Stimulated activated CD4-positive, alpha-beta T cell treated with anti-CD3 and anti-CD28 coated beads, Interleukin-2, amount 100 ng/mL, for 48 hours (primary cell): ENCODE measurements around the gene SFTA2.
"Not testable (repeated sequence)": the region's sequence is repeated elsewhere in the genome, so short reads cannot be mapped to it uniquely, and the experiment has no call there.

Experiments
- DNase-seq, 2 donors: peaks; one replicate each; pipeline ENCODE4 v3.0.0-alpha.2; 2020

SFTA2 gene

DNA sequence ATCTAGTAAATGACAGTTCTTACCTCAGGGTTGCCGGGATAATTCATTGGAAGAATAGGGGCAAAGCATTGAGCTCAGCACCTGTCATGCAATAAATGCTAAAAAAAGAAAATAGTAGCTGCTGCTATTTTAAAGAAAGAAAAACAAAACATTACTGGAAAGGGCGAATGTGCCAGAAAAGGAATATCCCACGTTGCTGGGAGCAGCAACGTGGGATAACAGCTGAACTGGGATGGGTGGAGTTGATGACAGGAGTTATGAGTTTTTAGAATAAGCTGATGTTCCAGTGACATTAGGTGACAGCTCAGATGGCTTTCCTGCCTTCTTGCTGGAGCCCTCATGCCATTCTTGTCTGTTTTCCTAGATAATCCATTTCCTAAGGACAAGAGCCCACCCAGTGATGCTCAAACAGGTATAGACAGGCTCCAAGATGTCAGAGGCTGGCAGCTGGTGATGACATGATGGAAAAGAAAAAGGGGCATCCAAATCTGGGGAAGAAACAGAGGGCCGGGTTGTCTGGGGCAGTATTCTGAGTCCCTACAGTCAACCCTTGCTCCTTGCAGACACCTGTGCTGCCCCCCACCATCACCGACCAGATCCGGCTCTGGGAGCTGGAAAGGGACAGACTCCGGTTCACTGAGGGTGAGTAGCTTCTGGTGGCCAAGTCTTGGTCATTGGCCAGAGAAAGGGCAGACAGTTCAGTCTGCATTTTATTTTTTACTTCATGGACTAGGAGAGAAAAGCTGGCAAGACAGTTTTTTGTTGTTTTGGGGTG, 19.0 kb downstream of the SFTA2 start:
- no peak for DNase-seq

DNA sequence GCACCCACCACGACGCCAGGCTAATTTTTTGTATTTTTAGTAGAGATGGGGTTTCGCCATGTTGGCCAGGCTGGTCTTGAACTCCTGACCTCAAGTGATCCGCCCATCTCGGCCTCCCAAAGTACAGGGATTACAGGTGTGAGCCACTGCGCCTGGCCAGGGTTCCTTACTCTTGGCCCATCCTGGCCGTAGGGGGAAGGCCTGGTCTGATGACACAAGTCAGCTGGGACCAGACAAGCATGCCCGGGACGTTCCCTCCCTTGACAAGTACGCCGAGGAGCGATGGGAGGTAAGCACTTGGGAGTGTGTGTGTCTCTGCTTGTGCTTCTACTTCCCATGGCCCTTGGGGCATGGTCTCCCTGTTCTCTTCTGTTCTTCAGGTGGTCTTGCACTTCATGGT, 21.5 kb downstream of the SFTA2 start:
- not testable (repeated sequence) for DNase-seq

GRCh38 chr6:30908700-30909099, 23.3 kb downstream of the SFTA2 start:
- no peak for DNase-seq

- DNase-seq: peak; percentile 88 to 92
Measured at GRCh38 chr6:30907758-30908591, 24.0 kb downstream of the SFTA2 start, which contains the start of gene GTF2H4. Gene GTF2H4, plus strand, starts transcription at chr6:30908207.

DNA sequence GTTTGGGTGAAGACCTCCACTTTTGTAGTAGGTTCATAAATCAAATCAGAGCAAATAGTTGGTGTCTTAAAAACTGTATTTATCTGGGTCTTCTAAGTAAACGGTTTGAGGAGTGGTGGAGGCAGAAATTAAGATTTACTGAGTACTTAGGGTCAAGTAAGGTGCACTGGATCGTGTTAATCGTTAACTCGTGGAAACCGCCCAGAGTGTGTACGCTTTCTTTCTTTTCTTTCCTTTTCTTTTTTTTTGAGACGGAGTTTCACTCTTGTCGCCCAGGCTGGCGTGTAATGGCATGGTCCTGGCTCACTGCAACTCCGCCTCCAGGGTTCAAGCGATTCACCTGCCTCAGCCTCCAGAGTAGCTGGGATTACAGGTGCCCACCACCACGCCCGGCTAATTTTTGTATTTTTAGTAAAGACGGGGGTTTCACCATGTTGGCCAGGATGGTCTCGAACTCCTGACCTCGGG, 24.6 kb downstream of the SFTA2 start:
- DNase-seq: not testable (repeated sequence)

DNA sequence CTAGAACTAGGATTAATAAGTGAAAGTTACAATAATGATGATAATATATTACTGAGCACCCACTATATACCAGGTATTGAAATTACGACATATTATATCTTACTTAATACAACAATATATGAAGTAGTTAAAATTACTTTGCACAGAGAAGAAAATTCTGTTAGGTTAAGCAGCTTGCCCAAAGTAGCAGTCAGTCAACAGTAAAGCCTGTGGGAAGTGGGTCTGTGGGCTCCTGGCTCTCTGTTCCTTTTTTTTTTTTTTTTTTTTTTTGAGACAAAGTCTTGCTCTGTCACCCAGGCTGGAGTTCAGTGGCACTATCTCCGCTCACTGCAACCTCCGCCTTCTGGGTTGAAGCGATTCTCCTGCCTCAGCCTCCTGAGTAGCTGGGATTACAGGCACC, 28.7 kb downstream of the SFTA2 start:
- DNase-seq: no peak

DNA sequence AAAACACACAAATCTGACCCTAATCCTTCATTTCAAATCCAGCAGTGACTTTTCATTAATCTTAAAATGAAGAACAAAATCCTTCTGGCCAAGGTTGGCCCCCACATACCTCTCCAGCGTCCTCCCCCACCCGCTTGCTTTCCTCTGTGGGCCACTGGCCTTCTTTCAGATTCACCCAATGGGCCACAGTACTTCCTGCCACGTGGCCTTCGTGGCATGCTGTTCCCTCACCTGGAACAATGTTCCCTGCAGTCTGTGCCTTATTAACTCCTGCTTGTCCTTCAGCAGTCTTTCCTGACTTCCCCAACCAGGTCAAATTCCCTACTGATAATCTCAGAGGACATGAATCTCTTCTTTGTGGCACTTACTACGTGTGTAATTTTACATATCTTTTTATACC, 29.3 kb downstream of the SFTA2 start:
- no peak for DNase-seq

DNA sequence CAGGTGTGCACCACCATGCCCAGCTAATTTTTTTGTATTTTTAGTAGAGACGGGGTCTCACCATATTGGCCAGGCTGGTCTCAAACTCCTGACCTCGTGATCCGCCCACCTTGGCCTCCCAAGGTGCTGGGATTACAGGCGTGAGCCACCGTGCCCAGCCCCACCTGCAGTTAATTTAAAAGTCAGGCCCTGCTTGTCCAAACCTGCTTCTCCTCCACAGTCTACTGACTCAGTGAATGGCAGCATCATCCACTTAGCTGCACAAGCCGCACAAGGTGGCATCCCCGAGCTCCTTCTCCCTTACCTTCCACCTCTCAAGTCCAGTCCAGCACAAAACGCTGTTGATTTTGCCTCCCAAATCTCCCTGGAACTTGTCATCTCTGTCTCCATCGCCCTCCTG, 29.8 kb downstream of the SFTA2 start:
- not testable (repeated sequence) for DNase-seq

- no peak for DNase-seq
Measured at GRCh38 chr6:30901436-30901835, 30.5 kb downstream of the SFTA2 start.

DNA sequence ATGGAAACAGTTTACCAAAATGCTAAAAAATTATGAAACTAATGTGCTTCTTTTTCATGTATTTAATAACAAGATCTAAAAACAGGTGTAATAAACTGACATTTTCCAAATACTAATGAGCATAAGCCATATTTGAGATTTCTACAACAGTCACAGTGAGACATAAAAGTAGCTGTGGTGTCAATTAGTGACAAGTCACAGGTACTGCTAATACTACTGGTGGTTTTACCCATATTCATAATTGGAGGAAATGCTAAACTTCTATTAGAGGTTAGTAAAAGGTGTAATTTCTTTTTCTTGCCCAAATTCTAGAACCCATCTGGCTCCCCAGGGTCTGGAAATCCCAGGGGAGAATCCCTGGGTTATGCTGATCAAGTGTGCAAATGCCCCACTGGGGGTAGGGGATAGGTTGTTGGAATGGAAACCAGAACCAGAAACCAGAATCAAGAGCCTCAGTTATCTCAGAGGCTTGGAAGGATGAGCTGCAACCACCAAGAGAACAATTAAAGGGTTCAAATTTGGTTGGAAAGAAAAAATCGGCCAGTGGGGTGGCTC, 31.0 kb downstream of the SFTA2 start:
- no peak for DNase-seq

GRCh38 chr6:30898750-30899360, 33.1 kb downstream of the SFTA2 start:
- DNase-seq: no peak

DNA sequence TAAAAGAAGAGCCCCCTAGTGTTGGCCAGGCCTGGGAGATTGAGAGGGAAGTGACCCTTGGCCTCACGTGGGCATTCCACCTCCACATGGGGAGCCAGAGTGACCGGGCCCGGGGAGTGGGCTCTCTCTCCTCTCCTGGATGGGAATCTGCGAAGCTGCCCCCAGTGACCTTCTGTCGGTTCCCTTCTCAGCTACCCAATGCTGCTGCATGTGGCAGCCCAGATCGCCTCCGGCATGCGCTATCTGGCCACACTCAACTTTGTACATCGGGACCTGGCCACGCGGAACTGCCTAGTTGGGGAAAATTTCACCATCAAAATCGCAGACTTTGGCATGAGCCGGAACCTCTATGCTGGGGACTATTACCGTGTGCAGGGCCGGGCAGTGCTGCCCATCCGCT, 34.1 kb downstream of the SFTA2 start:
- DNase-seq: no peak

DNA sequence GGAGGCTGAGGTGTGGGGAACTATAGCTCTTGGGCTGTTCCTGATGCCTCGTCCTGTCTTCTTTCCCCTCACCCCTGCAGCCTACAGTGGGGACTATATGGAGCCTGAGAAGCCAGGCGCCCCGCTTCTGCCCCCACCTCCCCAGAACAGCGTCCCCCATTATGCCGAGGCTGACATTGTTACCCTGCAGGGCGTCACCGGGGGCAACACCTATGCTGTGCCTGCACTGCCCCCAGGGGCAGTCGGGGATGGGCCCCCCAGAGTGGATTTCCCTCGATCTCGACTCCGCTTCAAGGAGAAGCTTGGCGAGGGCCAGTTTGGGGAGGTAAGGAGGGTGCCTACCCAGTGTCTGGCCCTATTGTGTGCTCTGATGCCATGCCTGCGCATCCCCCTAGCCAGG, 35.4 kb downstream of the SFTA2 start:
- DNase-seq: no peak

- no peak for DNase-seq
Measured at GRCh38 chr6:30895343-30895742, 36.6 kb downstream of the SFTA2 start.

DNA sequence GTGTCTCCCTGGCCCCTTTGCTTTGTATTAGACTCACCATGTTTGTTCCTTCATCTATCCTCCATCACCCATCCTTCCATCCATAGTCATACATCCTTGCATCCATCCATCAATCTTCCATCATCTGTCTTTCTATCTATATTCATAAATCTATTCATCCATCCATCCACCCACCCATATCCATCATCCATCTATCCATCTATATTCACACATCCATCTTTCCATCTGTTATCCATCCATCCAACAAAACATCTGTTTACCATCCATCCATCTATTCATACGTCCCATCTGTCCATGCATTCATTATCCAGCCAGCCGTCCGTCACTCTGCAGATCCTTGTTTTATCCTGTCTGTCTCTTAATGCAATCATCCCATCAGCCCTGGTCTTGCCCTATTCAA, 37.0 kb downstream of the SFTA2 start:
- DNase-seq: no peak

DNA sequence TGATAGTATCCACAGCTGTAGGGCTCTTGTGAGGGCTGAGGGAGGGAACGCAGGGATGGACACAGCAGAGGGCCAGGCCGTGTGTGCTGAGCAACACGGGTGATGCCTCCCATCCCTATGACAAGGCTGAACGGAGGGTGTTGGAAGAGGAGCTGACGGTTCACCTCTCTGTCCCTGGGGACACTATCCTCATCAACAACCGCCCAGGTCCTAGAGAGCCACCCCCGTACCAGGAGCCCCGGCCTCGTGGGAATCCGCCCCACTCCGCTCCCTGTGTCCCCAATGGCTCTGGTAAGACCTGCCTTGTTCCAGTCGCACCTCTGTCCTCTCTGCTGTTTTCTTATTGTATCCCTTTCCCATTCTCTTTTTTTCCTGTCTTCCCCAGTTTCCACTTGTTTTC, 37.6 kb downstream of the SFTA2 start:
- DNase-seq: no peak

DNA sequence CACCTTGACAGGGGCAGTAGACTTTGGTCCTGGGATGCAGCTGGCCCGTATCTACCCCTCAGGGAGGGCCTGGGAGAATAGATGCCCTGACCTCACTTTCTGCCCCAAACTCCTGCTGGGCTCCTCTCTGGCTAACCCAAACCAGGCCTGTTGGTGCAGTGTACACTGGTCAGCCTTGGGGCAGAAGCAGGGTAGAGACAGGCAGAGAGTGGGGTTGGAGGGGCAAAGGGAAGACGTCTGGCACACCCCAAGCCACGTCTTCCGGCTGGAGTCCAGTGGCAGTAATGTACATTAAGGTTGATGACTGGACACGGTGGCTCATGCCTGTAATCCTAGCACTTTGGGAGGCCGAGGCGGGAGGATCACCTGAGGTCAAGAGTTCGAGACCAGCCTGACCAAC, 38.3 kb downstream of the SFTA2 start:
- no peak for DNase-seq

- no peak for DNase-seq
Measured at GRCh38 chr6:30893001-30893591, 38.9 kb downstream of the SFTA2 start.

- no peak for DNase-seq
Measured at GRCh38 chr6:30891816-30892538, 40.0 kb downstream of the SFTA2 start.

- no peak for DNase-seq
Measured at GRCh38 chr6:30891450-30891723, 40.6 kb downstream of the SFTA2 start.

GRCh38 chr6:30890646-30891449, 41.1 kb downstream of the SFTA2 start:
- no peak for DNase-seq
